Measurements from ENCODE around the gene DICER1. TPM values are rescaled to one million over a fixed set of nuclear protein-coding genes. Genes with fewer than 3 reads are reported as not detected.

DICER1 gene
- total and polyA plus RNA-seq, 9 of the 15 experiments (the other 6 are each of a cell fraction or from before 2014, with no cell fraction given): 2.5 to 23.2 (median 12.4) TPM

DNA sequence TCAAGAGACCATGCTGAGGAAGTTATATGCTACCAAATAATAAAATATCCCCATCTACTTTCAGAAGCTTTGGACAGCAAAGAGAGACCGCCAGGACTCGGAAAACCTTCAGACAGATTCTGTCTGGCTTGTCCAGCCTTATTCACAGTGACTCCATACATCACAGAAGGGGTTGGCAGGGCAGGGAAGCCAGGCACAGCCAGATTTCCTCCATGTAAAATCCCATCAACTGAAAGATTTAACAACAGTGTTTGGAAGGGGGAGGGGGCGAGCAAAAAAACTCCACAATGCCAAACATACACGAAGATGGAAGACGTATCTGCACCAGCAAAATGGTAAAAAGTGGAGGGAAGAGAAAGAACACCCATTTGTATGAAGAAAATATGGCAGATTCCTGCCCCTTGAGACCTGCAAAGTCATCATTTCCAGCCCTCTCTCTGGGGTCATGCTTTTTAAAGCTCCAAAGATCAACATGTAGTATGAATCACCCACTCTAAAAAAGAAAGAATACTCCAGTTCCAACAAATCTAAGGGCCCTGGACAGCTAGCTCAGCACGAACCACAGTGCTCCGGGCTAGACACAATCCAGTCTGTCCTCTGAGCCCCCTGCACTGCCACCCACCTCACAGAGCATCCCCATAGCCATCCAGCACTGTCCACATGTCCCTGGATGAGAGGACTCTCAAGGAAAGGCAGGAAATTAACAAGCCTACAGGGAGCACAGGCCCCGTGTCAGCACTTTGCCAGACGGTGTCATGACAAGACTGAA, 116.4 kb downstream of the DICER1 start:
- no TSS peak for BruUV-seq (replicated peaks)
- ATAC-seq: no peak
- Histone ChIP-seq H2AFZ (ENCODE audit: low read depth, low read length) (no peak overlapping the region), H3K27me3 (ENCODE audit: control insufficient read depth in 2 of 2, insufficient read depth in 2 of 2, low read length in 2 of 2) (peaks cover 3 to 36% of the 10 kb centered on the region in 2 experiments; a peak in 4 of 5 replicates), H3K36me3 (ENCODE audit: control insufficient read depth, insufficient read depth, low read length) (no peaks in the 10 kb centered on the region), H3K79me2 (ENCODE audit: control insufficient read depth, insufficient read depth, low read length) (no peaks in the 10 kb centered on the region), H3K9ac (ENCODE audit: insufficient read depth in 1 of 2, low read depth in 2 of 2, low read length in 2 of 2) (no peak overlapping the region), H3K4me1 (replicated peaks in 1 of 2; ENCODE audit: control insufficient read depth in 2 of 2, insufficient read depth in 2 of 2, low read length in 2 of 2) (no peaks in the 10 kb centered on the region), H3K4me2 (ENCODE audit: insufficient read depth, low read length) (no peak overlapping the region), H4K20me1 (replicated peaks; ENCODE audit: control insufficient read depth, insufficient read depth, low read length) (no peaks in the 10 kb centered on the region; the same call in 1 of the 2 replicates), H3K9me3 (replicated peaks; ENCODE audit: control insufficient read depth, insufficient read depth, low read depth, low read length) (no peaks in the 10 kb centered on the region), H3K27ac (ENCODE audit: extremely low read depth, low read depth, low read length) (no peak overlapping the region), H3K4me3 (no peak overlapping the region), H3K9me1 (ENCODE audit: control insufficient read depth, insufficient read depth, low read length) (no peaks in the 10 kb centered on the region)
- ChIA-PET CTCF (ENCODE audit: low intra/inter-chr PET ratio) (no interaction called here), POLR2A (no interaction called here)
- in situ Hi-C loops (cut with MboI): no loop called here
- no peak for FAIRE-seq
- intact Hi-C loops (cut with micrococcal nuclease): no loop called here
- 0% methylated on average over 8 of the region's 9 CpGs for WGBS (ENCODE audit: insufficient coverage, low coverage, missing lambda C conversion rate)
- DNase-seq (ENCODE audit: extremely low read depth in 1 of 4, low spot score in 3 of 4): no peak
- no peak for TF ChIP-seq ZNF41 (CRISPR knock-in tag; conservative IDR thresholded peaks at IDR 0.05)
- no peak for TF ChIP-seq HSF4 (CRISPR knock-in tag; IDR thresholded peaks at IDR 0.05; ENCODE audit: borderline replicate concordance)
- TF ChIP-seq, protein P1, sequence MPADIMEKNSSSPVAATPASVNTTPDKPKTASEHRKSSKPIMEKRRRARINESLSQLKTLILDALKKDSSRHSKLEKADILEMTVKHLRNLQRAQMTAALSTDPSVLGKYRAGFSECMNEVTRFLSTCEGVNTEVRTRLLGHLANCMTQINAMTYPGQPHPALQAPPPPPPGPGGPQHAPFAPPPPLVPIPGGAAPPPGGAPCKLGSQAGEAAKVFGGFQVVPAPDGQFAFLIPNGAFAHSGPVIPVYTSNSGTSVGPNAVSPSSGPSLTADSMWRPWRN (IDR thresholded peaks at IDR 0.05; ENCODE audit: low read depth): no peak
- TF ChIP-seq, protein P2, sequence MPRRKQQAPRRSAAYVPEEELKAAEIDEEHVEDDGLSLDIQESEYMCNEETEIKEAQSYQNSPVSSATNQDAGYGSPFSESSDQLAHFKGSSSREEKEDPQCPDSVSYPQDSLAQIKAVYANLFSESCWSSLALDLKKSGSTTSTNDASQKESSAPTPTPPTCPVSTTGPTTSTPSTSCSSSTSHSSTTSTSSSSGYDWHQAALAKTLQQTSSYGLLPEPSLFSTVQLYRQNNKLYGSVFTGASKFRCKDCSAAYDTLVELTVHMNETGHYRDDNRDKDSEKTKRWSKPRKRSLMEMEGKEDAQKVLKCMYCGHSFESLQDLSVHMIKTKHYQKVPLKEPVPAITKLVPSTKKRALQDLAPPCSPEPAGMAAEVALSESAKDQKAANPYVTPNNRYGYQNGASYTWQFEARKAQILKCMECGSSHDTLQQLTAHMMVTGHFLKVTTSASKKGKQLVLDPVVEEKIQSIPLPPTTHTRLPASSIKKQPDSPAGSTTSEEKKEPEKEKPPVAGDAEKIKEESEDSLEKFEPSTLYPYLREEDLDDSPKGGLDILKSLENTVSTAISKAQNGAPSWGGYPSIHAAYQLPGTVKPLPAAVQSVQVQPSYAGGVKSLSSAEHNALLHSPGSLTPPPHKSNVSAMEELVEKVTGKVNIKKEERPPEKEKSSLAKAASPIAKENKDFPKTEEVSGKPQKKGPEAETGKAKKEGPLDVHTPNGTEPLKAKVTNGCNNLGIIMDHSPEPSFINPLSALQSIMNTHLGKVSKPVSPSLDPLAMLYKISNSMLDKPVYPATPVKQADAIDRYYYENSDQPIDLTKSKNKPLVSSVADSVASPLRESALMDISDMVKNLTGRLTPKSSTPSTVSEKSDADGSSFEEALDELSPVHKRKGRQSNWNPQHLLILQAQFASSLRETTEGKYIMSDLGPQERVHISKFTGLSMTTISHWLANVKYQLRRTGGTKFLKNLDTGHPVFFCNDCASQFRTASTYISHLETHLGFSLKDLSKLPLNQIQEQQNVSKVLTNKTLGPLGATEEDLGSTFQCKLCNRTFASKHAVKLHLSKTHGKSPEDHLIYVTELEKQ (CRISPR knock-in tag; IDR thresholded peaks at IDR 0.05): no peak
- no peak for TF ChIP-seq CXXC5 (CRISPR knock-in tag; IDR thresholded peaks at IDR 0.05)
- no peak for TF ChIP-seq GATA2 (CRISPR knock-in tag; IDR thresholded peaks at IDR 0.05)
- no peak for TF ChIP-seq EP400 (IDR thresholded peaks at IDR 0.05)
- TF ChIP-seq PHB (CRISPR knock-in tag; IDR thresholded peaks at IDR 0.05): no peak
- TF ChIP-seq CHD4 (IDR thresholded peaks at IDR 0.05; ENCODE audit: insufficient read depth, insufficient replicate concordance, low read depth, low read length, poor library complexity, severe bottlenecking): no peak
- no peak for TF ChIP-seq RBM39 (optimal IDR thresholded peaks at IDR 0.05; ENCODE audit: low read depth, low read length)
- TF ChIP-seq, protein P3, sequence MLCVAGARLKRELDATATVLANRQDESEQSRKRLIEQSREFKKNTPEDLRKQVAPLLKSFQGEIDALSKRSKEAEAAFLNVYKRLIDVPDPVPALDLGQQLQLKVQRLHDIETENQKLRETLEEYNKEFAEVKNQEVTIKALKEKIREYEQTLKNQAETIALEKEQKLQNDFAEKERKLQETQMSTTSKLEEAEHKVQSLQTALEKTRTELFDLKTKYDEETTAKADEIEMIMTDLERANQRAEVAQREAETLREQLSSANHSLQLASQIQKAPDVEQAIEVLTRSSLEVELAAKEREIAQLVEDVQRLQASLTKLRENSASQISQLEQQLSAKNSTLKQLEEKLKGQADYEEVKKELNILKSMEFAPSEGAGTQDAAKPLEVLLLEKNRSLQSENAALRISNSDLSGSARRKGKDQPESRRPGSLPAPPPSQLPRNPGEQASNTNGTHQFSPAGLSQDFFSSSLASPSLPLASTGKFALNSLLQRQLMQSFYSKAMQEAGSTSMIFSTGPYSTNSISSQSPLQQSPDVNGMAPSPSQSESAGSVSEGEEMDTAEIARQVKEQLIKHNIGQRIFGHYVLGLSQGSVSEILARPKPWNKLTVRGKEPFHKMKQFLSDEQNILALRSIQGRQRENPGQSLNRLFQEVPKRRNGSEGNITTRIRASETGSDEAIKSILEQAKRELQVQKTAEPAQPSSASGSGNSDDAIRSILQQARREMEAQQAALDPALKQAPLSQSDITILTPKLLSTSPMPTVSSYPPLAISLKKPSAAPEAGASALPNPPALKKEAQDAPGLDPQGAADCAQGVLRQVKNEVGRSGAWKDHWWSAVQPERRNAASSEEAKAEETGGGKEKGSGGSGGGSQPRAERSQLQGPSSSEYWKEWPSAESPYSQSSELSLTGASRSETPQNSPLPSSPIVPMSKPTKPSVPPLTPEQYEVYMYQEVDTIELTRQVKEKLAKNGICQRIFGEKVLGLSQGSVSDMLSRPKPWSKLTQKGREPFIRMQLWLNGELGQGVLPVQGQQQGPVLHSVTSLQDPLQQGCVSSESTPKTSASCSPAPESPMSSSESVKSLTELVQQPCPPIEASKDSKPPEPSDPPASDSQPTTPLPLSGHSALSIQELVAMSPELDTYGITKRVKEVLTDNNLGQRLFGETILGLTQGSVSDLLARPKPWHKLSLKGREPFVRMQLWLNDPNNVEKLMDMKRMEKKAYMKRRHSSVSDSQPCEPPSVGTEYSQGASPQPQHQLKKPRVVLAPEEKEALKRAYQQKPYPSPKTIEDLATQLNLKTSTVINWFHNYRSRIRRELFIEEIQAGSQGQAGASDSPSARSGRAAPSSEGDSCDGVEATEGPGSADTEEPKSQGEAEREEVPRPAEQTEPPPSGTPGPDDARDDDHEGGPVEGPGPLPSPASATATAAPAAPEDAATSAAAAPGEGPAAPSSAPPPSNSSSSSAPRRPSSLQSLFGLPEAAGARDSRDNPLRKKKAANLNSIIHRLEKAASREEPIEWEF (CRISPR knock-in tag; IDR thresholded peaks at IDR 0.05): no peak

All from K562 (cell line).